IMR-90 (cell line): ENCODE measurements around the gene ZNF593OS. TPM values are rescaled to one million over a fixed set of nuclear protein-coding genes. Genes with fewer than 3 reads are reported as not detected.
A peak's percentile ranks its signal among the peaks of the same experiment; 100 is the strongest.

Experiments
- ATAC-seq: fragments of 200-7000 bp; cut with Tn5 transposase; 2 replicates; pipeline ENCODE4 v1.9.1; 2020; ENCODE audit warnings: low read depth, mild to moderate bottlenecking, moderate library complexity
- BruUV-seq: library from RNA; stranded (reverse); fragments of 400-500 nt; replicated peaks from 2 replicates; lab custom pipeline; 2021; lab: Mats Ljungman, UMichigan
- CTCF ChIA-PET: fragments of 300-600 bp; formaldehyde crosslinking; extraction: SDS; loops from one replicate; lab custom pipeline; 2021; ENCODE audit warnings: antibody characterized with exemption; lab: Yijun Ruan, JAX
- POLR2A ChIA-PET: fragments of 300-600 bp; sonication (Branson Sonifier 250); formaldehyde crosslinking; loops from one replicate; lab custom pipeline; 2022; ENCODE audit warnings: antibody characterized with exemption; ENCODE audit not compliant: unreplicated experiment; lab: Charles Lee
- DNase-seq: peaks from one replicate; pipeline ENCODE4 v3.0.0; 2013
- H2AFZ ChIP-seq: replicated peaks from 2 replicates; pipeline ENCODE3; 2013; ENCODE audit warnings: low read length, mild to moderate bottlenecking; ENCODE audit not compliant: poor library complexity
- H2AK5ac ChIP-seq: 2 replicates; pipeline ENCODE4 v1.6.1; 2013; ENCODE audit warnings: low read depth, low read length, inconsistent platforms
- H2AK9ac ChIP-seq: replicated peaks from 2 replicates; pipeline ENCODE3; 2013; ENCODE audit warnings: mild to moderate bottlenecking, low read depth, low read length, moderate library complexity; ENCODE audit not compliant: poor library complexity
- H2BK120ac ChIP-seq: 2 replicates; pipeline ENCODE4 v1.6.1; 2013; ENCODE audit warnings: low read depth, low read length, inconsistent platforms
- H2BK15ac ChIP-seq: 3 replicates; pipeline ENCODE4 v1.6.1; 2013; ENCODE audit warnings: low read depth, low read length, inconsistent platforms
- H2BK20ac ChIP-seq: 2 replicates; pipeline ENCODE4 v1.6.1; 2013; ENCODE audit warnings: low read depth, mild to moderate bottlenecking, inconsistent platforms, low read length, moderate library complexity
- H2BK5ac ChIP-seq: 2 replicates; pipeline ENCODE4 v1.6.1; 2013; ENCODE audit warnings: mild to moderate bottlenecking, low read depth, low read length, inconsistent platforms; ENCODE audit not compliant: poor library complexity, severe bottlenecking
- H3K14ac ChIP-seq: replicated peaks from 2 replicates; pipeline ENCODE4 v1.6.1; 2013; ENCODE audit warnings: low read depth, low read length, inconsistent platforms
- H3K18ac ChIP-seq: 2 replicates; pipeline ENCODE4 v1.6.1; 2013; ENCODE audit warnings: low read depth, low read length, control low read depth
- H3K23ac ChIP-seq: 2 replicates; pipeline ENCODE4 v1.6.1; 2013; ENCODE audit warnings: low read depth, low read length, inconsistent platforms
- H3K27ac ChIP-seq: 2 replicates; pipeline ENCODE4 v1.5.1; 2013; ENCODE audit warnings: mild to moderate bottlenecking, control low read depth, low read length; ENCODE audit not compliant: insufficient read depth
- H3K27me3 ChIP-seq: 2 replicates; pipeline ENCODE4 v1.6.1; 2013; ENCODE audit warnings: low read length; ENCODE audit not compliant: control insufficient read depth, insufficient read depth
- H3K36me3 ChIP-seq: 2 replicates; pipeline ENCODE4 v1.6.1; 2013; ENCODE audit warnings: low read length, mixed read lengths; ENCODE audit not compliant: control insufficient read depth, insufficient read depth
- H3K4ac ChIP-seq: 2 replicates; pipeline ENCODE4 v1.6.1; 2013; ENCODE audit warnings: low read depth, low read length, inconsistent platforms
- H3K4me1 ChIP-seq: 2 replicates; pipeline ENCODE4 v1.6.1; 2013; ENCODE audit warnings: low read length, mixed read lengths; ENCODE audit not compliant: control insufficient read depth, insufficient read depth
- H3K4me2 ChIP-seq: 2 replicates; pipeline ENCODE4 v1.6.1; 2013; ENCODE audit warnings: low read depth, mild to moderate bottlenecking, control low read depth, low read length, moderate library complexity
- H3K4me3 ChIP-seq: 2 replicates; pipeline ENCODE4 v1.5.1; 2013; ENCODE audit warnings: low read depth, mild to moderate bottlenecking, control low read depth, low read length, moderate library complexity; ENCODE audit not compliant: insufficient read depth
- H3K56ac ChIP-seq: 2 replicates; pipeline ENCODE4 v1.6.1; 2013; ENCODE audit warnings: low read length, inconsistent platforms; ENCODE audit not compliant: insufficient read depth; ENCODE audit errors: extremely low read depth
- H3K79me1 ChIP-seq, 2 experiments: 2 replicates each; pipeline ENCODE4 v1.6.1; 2013; ENCODE audit warnings: low read length in 2 of 2, inconsistent platforms in 1 of 2, low read depth in 1 of 2
- H3K9ac ChIP-seq: 2 replicates; pipeline ENCODE4 v1.6.1; 2013; ENCODE audit warnings: low read depth, low read length, control low read depth
- H3K9me1 ChIP-seq: 2 replicates; pipeline ENCODE4 v1.6.1; 2013; ENCODE audit warnings: low read length, inconsistent platforms; ENCODE audit not compliant: insufficient read depth
- H3K9me3 ChIP-seq: 2 replicates; pipeline ENCODE4 v1.6.1; 2013; ENCODE audit warnings: low read length; ENCODE audit not compliant: control insufficient read depth, insufficient read depth
- H4K20me1 ChIP-seq: 2 replicates; pipeline ENCODE4 v1.6.1; 2013; ENCODE audit warnings: low read length, inconsistent platforms; ENCODE audit not compliant: insufficient read depth
- H4K5ac ChIP-seq: 2 replicates; pipeline ENCODE4 v1.6.1; 2013; ENCODE audit warnings: mild to moderate bottlenecking, low read depth, low read length, control low read depth
- H4K8ac ChIP-seq, 2 experiments: 2 replicates each; pipeline ENCODE4 v1.6.1; 2013; ENCODE audit warnings: low read depth in 2 of 2, low read length in 2 of 2, control low read depth in 1 of 2, inconsistent platforms in 1 of 2
- H4K91ac ChIP-seq: 2 replicates; pipeline ENCODE4 v1.6.1; 2013; ENCODE audit warnings: low read depth, low read length, inconsistent platforms; ENCODE audit not compliant: insufficient read depth
- BHLHE40 ChIP-seq: fragments of 150-350 bp; IDR thresholded peaks from 2 replicates; pipeline ENCODE4 v1.6.1; 2016; ENCODE audit warnings: mild to moderate bottlenecking, low read depth, low read length
- CEBPB ChIP-seq: IDR thresholded peaks from 2 replicates; pipeline ENCODE4 v1.6.1; 2012; ENCODE audit warnings: low read depth, low read length, improper control_type of control experiment
- CHD1 ChIP-seq: IDR thresholded peaks from 2 replicates; pipeline ENCODE4 v1.6.1; 2012; ENCODE audit warnings: low read depth, low read length, improper control_type of control experiment
- CTCF ChIP-seq: conservative IDR thresholded peaks from 2 replicates; pipeline ENCODE4 v1.5.1; 2012; ENCODE audit warnings: mild to moderate bottlenecking, low read depth, low read length, improper control_type of control experiment
- ELK1 ChIP-seq: fragments of 150-350 bp; IDR thresholded peaks from 2 replicates; pipeline ENCODE4 v1.6.1; 2016; ENCODE audit warnings: low read depth, mild to moderate bottlenecking, low read length, moderate library complexity, borderline replicate concordance
- FOS ChIP-seq: fragments of 150-350 bp; IDR thresholded peaks from 2 replicates; pipeline ENCODE4 v1.6.1; 2016; ENCODE audit warnings: low read depth, low read length
- MAFK ChIP-seq: IDR thresholded peaks from 2 replicates; pipeline ENCODE4 v1.6.1; 2012; ENCODE audit warnings: low read depth, low read length, improper control_type of control experiment
- MAZ ChIP-seq: IDR thresholded peaks from 2 replicates; pipeline ENCODE4 v1.6.1; 2012; ENCODE audit warnings: low read depth, mild to moderate bottlenecking, low read length, improper control_type of control experiment, moderate library complexity, borderline replicate concordance
- MXI1 ChIP-seq: IDR thresholded peaks from 2 replicates; pipeline ENCODE4 v1.6.1; 2012; ENCODE audit warnings: low read depth, mild to moderate bottlenecking, low read length, moderate library complexity, borderline replicate concordance
- NFE2L2 ChIP-seq: fragments of 150-350 bp; IDR thresholded peaks from 2 replicates; pipeline ENCODE4 v1.6.1; 2016; ENCODE audit warnings: low read depth, mild to moderate bottlenecking, low read length
- POLR2A ChIP-seq: IDR thresholded peaks from 2 replicates; pipeline ENCODE4 v1.6.1; 2012; ENCODE audit warnings: mild to moderate bottlenecking, low read depth, low read length
- RAD21 ChIP-seq: IDR thresholded peaks from 2 replicates; pipeline ENCODE4 v1.6.1; 2012; ENCODE audit warnings: low read length, improper control_type of control experiment
- RCOR1 ChIP-seq: IDR thresholded peaks from 2 replicates; pipeline ENCODE4 v1.6.1; 2012; ENCODE audit warnings: mild to moderate bottlenecking, low read length, improper control_type of control experiment; ENCODE audit not compliant: insufficient replicate concordance
- RFX5 ChIP-seq: IDR thresholded peaks from 2 replicates; pipeline ENCODE4 v1.8.0; 2012; ENCODE audit warnings: low read depth, mild to moderate bottlenecking, low read length, moderate library complexity
- SMC3 ChIP-seq: fragments of 150-350 bp; IDR thresholded peaks from 2 replicates; pipeline ENCODE4 v1.6.1; 2016; ENCODE audit warnings: low read depth, mild to moderate bottlenecking, antibody characterized with exemption, low read length, moderate library complexity
- USF2 ChIP-seq: fragments of 150-350 bp; IDR thresholded peaks from 2 replicates; pipeline ENCODE4 v1.6.1; 2017; ENCODE audit warnings: mild to moderate bottlenecking, antibody characterized with exemption, low read length, low read depth
- WGBS, 2 experiments: methylation state at CpG; one replicate each; pipeline versions ENCODE4 v1.1.5 to v1.1.7; 2013; ENCODE audit warnings: missing lambda C conversion rate in 2 of 2; ENCODE audit not compliant: insufficient read length in 1 of 2; ENCODE audit errors: extremely low coverage in 2 of 2; 5-methylcytosine and 5-hydroxymethylcytosine counted together
- dilution Hi-C: fragments of 300-500 bp; cut with HindIII; formaldehyde crosslinking; loops from one replicate; pipeline ENCODE4 v1.14.3; 2018; ENCODE audit warnings: low sequenced_read_pairs; ENCODE audit not compliant: unreplicated experiment
- in situ Hi-C: fragments of 300-500 bp; cut with MboI; formaldehyde crosslinking; loops from 3 replicates; pipeline ENCODE4 v1.14.3; 2019; ENCODE audit warnings: low sequenced_read_pairs, inconsistent platforms, mixed read lengths
- intact Hi-C: fragments of 100-400 bp; cut with micrococcal nuclease; formaldehyde crosslinking; loops from 2 replicates; pipeline ENCODE4 v1.10.0; 2022
- polyA plus RNA-seq, 3 experiments: library from polyadenylated mRNA; depleted of rRNA; stranded (reverse); fragments of >200 nt; gene quantifications; 2 replicates each; pipeline ENCODE4 v1.2.3, GENCODE V29; 2012; ENCODE audit warnings: low replicate concordance in 1 of 3
- total RNA-seq: library from RNA; depleted of rRNA; stranded (reverse); fragments of >200 nt; gene quantifications from 2 replicates; pipeline ENCODE4 v1.2.3, GENCODE V29; 2012

ZNF593OS gene
- total and polyA plus RNA-seq, 2 of the 4 experiments (the other 2 are of a cell fraction), result not detected

- no peak overlapping the region for H3K27ac ChIP-seq
- no peak overlapping the region for H3K14ac ChIP-seq
- ChIA-PET CTCF (no interaction called here), POLR2A (no interaction called here)
- 100% methylated on average over 1 of the region's 5 CpGs; no CpG with 5 or more reads in 1 of the 2 experiments for WGBS, 2 experiments
- no peak overlapping the region for H4K5ac ChIP-seq
- TF ChIP-seq SMC3, result no peak
- TF ChIP-seq MAZ, result no peak
- TF ChIP-seq CHD1, result no peak
- no peak for TF ChIP-seq ELK1
- TF ChIP-seq RCOR1, result no peak
- no peak for TF ChIP-seq MXI1
- no peak for TF ChIP-seq NFE2L2
- no peak for TF ChIP-seq CTCF
- TF ChIP-seq BHLHE40, result no peak
- no peak for TF ChIP-seq POLR2A
- TF ChIP-seq RFX5, result no peak
- no peak for TF ChIP-seq RAD21
- TF ChIP-seq MAFK, result no peak
- no peak for TF ChIP-seq USF2
- no peak for TF ChIP-seq CEBPB
- TF ChIP-seq FOS, result no peak
- no peaks in the 10 kb centered on the region for H3K36me3 ChIP-seq
- no peak overlapping the region for H3K4me2 ChIP-seq
- H4K20me1 ChIP-seq, result no peaks in the 10 kb centered on the region
- H3K9me1 ChIP-seq, result no peaks in the 10 kb centered on the region
- H2BK15ac ChIP-seq, result no peak overlapping the region
- no peak overlapping the region for H2BK20ac ChIP-seq
- H3K79me1 ChIP-seq, result no peaks in the 10 kb centered on the region
- H4K8ac ChIP-seq, result no peak overlapping the region
- H3K9ac ChIP-seq, result no peak overlapping the region
- H3K4ac ChIP-seq, result no peak overlapping the region
- no peaks in the 10 kb centered on the region for H3K9me3 ChIP-seq
- H2AK9ac ChIP-seq, result no peak overlapping the region
- H2BK120ac ChIP-seq, result no peak overlapping the region
- H2AK5ac ChIP-seq, result no peak overlapping the region
- no peak overlapping the region for H3K56ac ChIP-seq
- no peak for DNase-seq
- H3K4me1 ChIP-seq, result peaks cover 4% of the 10 kb centered on the region
- no peak overlapping the region for H3K4me3 ChIP-seq
- no peak for ATAC-seq
- H3K27me3 ChIP-seq, result peaks cover 48% of the 10 kb centered on the region
- no peak overlapping the region for H4K91ac ChIP-seq
- no TSS peak for BruUV-seq
- peak overlapping the region; percentile 23 for H2AFZ ChIP-seq
- dilution Hi-C loops (no loop called here), intact Hi-C loops (no loop called here), in situ Hi-C loops (no loop called here)
- H3K18ac ChIP-seq, result no peak overlapping the region
- H2BK5ac ChIP-seq, result no peak overlapping the region
- H3K23ac ChIP-seq, result no peak overlapping the region
These were observed 13.2 kb downstream of the ZNF593OS start for GRCh38 chr1:26158271-26158907.
